Mucosa of descending colon (tissue), 3 donors: ENCODE results near the gene MCAM. TPM values are rescaled to one million over a fixed set of nuclear protein-coding genes. Genes with fewer than 3 reads are reported as not detected.
A peak's percentile ranks its signal among the peaks of the same experiment; 100 is the strongest.

Experiments used
- ATAC-seq: fragments of 200-7000 bp; cut with Tn5 transposase; one replicate; pipeline ENCODE4 v1.9.1; 2020; ENCODE audit warnings: mild to moderate bottlenecking, moderate library complexity
- DNase-seq, 3 donors: peaks; one replicate each; pipeline ENCODE4 v3.0.0-alpha.2; 2020
- H3K36me3 ChIP-seq: fragments of 200-600 bp; one replicate; pipeline ENCODE4 v1.8.0; 2021; ENCODE audit warnings: low read depth, mild to moderate bottlenecking
- H3K4me1 ChIP-seq: fragments of 200-600 bp; one replicate; pipeline ENCODE4 v1.8.0; 2021; ENCODE audit warnings: low read depth, mild to moderate bottlenecking
- H3K4me3 ChIP-seq: fragments of 200-600 bp; one replicate; pipeline ENCODE4 v1.8.0; 2021; ENCODE audit warnings: mild to moderate bottlenecking
- H3K9me3 ChIP-seq: fragments of 200-600 bp; one replicate; pipeline ENCODE4 v1.8.0; 2021; ENCODE audit warnings: mild to moderate bottlenecking
- CTCF ChIP-seq: fragments of 200-600 bp; IDR thresholded peaks from one replicate; pipeline ENCODE4 v1.8.0; 2022; ENCODE audit warnings: antibody characterized with exemption, mild to moderate bottlenecking
- intact Hi-C, 2 donors: fragments of 100-400 bp; cut with DNase I in 1 of 2; cut with micrococcal nuclease in 1 of 2; formaldehyde crosslinking; loops; one replicate each; pipeline versions ENCODE4 v1.11.0 to v1.11.1; 2022; cut with DNase I, micrococcal nuclease
- total RNA-seq, 3 donors: library from RNA; stranded (reverse); fragmentation: NEBNext Ultra II Directional in 2 of 3; extraction: Animal tissue kit (Norgen Biotek cat#: 25700) in 2 of 3; gene quantifications; one replicate each; pipeline versions ENCODE4 v1.2.1 to v1.2.4, GENCODE V29; 2021 to 2023
- donor health status: DM: no; HTN: no; CAD: no; lungs with moderate emphysema.
- donor health status: DM: no; HTN: no; CAD: no.
- donor health status: DM: no; HTN: yes; CAD: no.

MCAM gene
- total RNA-seq, 3 donors from 2014 or later: 9.7 to 186 (median 32.5) TPM

DNA sequence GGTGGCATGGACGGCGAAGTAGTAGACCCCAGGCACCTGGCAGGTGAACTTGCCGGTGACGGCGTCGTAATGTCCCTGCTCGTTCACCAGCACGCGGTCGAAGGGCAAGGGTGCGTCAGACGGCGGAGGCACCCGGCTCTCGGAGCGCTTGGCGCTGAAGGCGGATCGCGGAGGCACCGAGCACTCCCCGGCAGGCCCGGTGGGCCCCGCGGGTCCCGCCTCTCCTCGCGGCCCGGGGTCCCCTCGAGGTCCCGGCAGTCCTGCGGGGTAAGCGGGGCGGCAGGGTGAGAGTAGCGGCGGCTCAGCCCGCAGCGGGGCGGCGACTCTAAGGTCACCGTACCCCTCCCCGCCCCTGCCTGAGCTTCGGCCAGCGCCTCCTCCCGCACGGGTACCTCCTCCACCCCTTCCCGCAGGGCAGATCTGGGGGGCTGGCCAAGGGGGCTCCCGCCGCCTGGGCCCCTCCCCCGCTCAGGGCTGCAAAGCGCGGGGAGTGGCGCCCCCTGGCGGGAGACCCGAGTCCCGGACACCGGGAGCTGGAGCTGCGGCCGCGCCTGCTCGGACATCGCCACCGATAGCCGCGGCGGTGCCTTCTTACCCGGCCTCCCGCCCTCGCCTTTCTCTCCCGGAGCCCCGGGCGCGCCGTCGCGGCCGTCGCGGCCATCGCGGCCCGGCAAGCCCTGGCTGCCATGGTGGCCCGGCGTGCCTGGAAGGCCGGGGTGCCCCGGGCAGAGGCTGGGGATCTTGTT lies 22.8 kb upstream of the MCAM start:
- TF ChIP-seq CTCF: peak; percentile 77
- intact Hi-C loops: no loop called here
- peak; percentile 71 to 78 (median 72) for DNase-seq
- Histone ChIP-seq H3K36me3 (no peaks in the 10 kb centered on the region), H3K9me3 (no peaks in the 10 kb centered on the region), H3K4me3 (peak overlapping the region; percentile 15), H3K4me1 (peaks cover 30% of the 10 kb centered on the region)
- ATAC-seq: peak; percentile 76

DNA sequence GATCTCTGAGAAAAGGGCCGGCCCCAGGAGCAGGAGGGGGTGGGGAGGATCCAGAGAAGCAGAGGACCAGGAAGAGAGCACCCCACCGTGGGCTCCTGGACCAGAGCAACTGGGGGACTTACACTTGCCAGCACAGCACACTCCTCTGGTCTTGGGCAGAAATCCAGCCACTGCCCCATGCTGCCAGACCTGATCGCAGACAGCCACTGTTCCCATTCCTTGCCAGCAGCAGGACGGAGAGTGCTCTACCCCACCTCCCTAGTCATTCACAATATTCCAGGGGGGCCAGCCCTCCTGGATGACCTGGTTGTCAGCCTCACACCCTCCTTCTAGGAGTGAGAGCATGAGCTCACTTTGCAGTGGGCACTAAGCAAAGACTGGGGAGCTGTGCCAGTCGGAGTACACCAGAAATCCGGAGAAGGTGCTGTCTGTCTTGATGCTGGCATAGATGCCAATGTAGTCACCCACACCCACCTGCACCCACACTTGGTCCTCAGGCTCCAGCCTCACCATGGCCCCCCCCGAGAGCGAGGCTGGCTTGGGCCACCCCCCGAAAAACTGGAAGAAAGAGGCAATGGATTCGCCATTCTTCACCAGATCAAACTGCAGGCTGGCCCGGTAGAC lies 22.1 kb upstream of the MCAM start:
- Histone ChIP-seq H3K4me1 (peaks cover 31% of the 10 kb centered on the region), H3K9me3 (no peaks in the 10 kb centered on the region), H3K4me3 (no peak overlapping the region), H3K36me3 (no peaks in the 10 kb centered on the region)
- ATAC-seq (no peak), DNase-seq (no peak)
- intact Hi-C loops: no loop called here
- TF ChIP-seq CTCF: no peak

- ATAC-seq (peak; percentile 43), DNase-seq (peak in 2 of 3 donors; percentile 74 to 84)
- H3K4me1 ChIP-seq: peaks cover 31% of the 10 kb centered on the region
- peak; percentile 56 for TF ChIP-seq CTCF
- intact Hi-C loops: no loop called here
- no peaks in the 10 kb centered on the region for H3K9me3 ChIP-seq
- H3K36me3 ChIP-seq: no peaks in the 10 kb centered on the region
- H3K4me3 ChIP-seq: no peak overlapping the region
These were observed 21.5 kb upstream of the MCAM start for GRCh38 chr11:119338318-119338890.

DNA sequence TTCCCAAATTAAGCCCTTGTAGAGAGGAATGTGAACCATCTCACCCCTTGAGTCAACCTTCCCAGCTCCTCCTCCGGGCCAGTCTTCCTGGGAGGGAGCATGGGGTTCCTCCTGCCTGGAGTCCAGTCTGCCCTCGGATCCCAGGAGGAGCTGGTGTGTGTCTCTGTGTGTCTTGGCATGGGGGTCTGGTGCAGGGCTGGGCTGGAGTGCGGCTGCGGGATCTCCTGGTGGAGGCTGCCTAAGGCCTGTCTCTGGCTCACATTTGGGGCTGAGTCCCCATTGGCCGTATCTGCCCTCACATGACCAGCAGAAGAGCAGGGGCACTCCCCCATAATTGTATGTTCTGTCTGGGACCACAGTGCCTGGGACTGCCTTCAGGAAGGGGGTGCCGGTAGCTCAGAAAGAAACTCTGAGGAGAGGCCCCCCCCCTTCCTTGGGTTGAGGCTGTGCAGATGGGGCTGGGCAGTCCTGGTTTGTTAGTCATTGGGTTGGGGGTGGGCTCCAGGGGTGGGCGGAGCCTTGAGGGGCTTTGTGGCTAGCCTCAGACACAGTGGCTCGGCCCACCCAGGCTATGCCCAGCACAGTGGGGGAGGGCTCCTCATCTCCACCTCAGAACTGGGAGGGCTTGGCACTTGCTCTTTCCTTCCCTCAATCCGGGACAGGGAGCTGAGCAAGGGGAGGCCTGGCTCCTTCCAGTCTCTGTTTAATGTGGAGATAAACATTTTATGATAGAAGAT lies 20.8 kb upstream of the MCAM start:
- no peak overlapping the region for H3K4me3 ChIP-seq
- H3K36me3 ChIP-seq: no peaks in the 10 kb centered on the region
- intact Hi-C loops: no loop called here
- no peak for TF ChIP-seq CTCF
- ATAC-seq (no peak), DNase-seq (peak in 2 of 3 donors; percentile 47 to 52)
- H3K4me1 ChIP-seq: peaks cover 31% of the 10 kb centered on the region
- H3K9me3 ChIP-seq: no peaks in the 10 kb centered on the region

DNA sequence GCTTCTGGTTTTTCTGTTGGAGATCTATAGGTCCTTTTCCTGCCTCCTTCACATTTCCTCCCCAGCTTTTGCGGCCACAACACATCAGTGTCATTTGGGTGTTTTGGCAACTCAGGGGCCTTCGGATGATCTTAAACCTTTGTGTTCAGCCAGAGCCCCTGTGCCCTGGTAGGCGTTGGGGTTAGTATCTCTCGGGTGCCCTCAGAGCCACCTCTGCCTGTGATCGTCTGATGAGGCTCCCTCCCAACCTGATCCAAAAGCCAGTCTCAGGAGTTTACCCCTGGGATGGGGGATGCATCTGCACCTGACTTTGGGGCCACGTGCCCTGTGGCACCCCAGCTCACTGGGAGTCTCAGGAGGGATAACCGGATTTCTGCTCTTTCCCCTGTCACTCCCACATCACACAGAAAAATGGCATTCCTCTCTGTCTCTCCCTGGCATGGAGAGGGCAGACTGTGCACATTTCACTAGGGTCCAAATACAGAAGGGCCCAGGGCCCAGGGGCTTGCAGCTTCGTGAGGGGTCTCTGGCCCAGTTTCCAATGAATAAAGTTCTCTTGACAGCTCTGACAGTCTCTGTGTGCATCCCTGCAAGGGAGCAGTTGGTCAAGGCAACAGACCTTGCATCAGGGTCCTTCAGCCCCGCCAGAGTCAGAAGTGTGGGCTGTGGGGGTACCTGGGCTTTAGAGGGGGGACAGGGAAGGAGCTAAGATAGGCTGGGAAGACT lies 20.0 kb upstream of the MCAM start:
- DNase-seq (no peak), ATAC-seq (no peak)
- H3K4me3 ChIP-seq: no peak overlapping the region
- H3K4me1 ChIP-seq: peaks cover 31% of the 10 kb centered on the region
- no peaks in the 10 kb centered on the region for H3K36me3 ChIP-seq
- no peak for TF ChIP-seq CTCF
- no peaks in the 10 kb centered on the region for H3K9me3 ChIP-seq
- intact Hi-C loops: no loop called here
